Adrenal gland (tissue), 5 donors: ENCODE measurements around the gene SOX10.

Source experiments
- POLR2A ChIP-seq, 2 donors: fragments of 450-650 bp; IDR thresholded peaks; one replicate each; pipeline ENCODE4 v1.6.1; 2017; ENCODE audit warnings: antibody characterized with exemption in 2 of 2, mild to moderate bottlenecking in 2 of 2, moderate library complexity in 1 of 2
- TF ChIP-seq, protein P1 (sequence below), 6 experiments: fragments of 450-650 bp in 4 of 6; fragments of 200-600 bp in 2 of 6; sonication (generic) in 1 of 6; IDR thresholded peaks; 1 replicate in 5 of 6; 2 replicates in 1 of 6; pipeline versions ENCODE4 v1.5.1 to v1.8.0; 2016 to 2021; ENCODE audit warnings: antibody characterized with exemption in 6 of 6, mild to moderate bottlenecking in 2 of 6, moderate library complexity in 1 of 6
- donor health status: DM: no; HTN: no; CAD: no.

DNA sequence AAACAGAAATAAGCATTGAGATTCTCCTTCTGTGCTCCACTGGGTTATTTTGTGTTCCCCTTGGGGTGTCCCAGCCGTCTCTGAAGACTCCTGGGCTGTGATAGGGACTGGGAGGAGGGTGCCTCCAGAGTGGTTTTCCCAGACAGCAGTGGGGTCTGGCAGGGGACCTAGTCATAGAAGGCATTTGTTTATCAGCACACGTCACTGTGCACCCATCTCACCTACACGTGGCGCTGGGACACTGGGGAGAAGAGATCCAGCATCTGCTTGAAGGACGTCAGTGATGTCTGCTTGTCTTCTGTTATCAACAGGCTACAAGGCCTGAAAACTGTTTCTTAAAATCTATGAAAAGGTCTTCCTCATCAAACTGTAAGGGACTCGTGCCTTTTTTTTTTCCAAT is 38.7 kb upstream of the SOX10 start:
- no peak for TF ChIP-seq POLR2A (IDR thresholded peaks at IDR 0.05)
- TF ChIP-seq, protein P1, sequence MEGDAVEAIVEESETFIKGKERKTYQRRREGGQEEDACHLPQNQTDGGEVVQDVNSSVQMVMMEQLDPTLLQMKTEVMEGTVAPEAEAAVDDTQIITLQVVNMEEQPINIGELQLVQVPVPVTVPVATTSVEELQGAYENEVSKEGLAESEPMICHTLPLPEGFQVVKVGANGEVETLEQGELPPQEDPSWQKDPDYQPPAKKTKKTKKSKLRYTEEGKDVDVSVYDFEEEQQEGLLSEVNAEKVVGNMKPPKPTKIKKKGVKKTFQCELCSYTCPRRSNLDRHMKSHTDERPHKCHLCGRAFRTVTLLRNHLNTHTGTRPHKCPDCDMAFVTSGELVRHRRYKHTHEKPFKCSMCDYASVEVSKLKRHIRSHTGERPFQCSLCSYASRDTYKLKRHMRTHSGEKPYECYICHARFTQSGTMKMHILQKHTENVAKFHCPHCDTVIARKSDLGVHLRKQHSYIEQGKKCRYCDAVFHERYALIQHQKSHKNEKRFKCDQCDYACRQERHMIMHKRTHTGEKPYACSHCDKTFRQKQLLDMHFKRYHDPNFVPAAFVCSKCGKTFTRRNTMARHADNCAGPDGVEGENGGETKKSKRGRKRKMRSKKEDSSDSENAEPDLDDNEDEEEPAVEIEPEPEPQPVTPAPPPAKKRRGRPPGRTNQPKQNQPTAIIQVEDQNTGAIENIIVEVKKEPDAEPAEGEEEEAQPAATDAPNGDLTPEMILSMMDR (IDR thresholded peaks at IDR 0.05) = no peak
